ENCODE results near the gene SDK2. TPM values are rescaled to one million over a fixed set of nuclear protein-coding genes. Genes with fewer than 3 reads are reported as not detected.

SDK2 gene
- total RNA-seq, result 1 to 10 TPM in 4 of 7 donors, under 1 TPM in 3; 0.40 to 5.4 (median 2.5) TPM
- polyA plus RNA-seq, result under 1 TPM; 0.58 to 0.91 TPM
- long read RNA-seq, donor 1, partial matches to known transcripts, result 1 of 2 reads
- long read RNA-seq, donor 1, other reads (novel, unspliced or antisense), result 1 of 2 reads
- long read RNA-seq, donor 2, result 0 reads
- long read RNA-seq, donor 3, partial matches to known transcripts, result 1 of 3 reads
- long read RNA-seq, donor 3, other reads (novel, unspliced or antisense), result 2 of 3 reads

- H3K4me3 ChIP-seq, result peak within 1 kb of the TSS; percentile 27
- no peaks in the 10 kb centered on the region for H3K4me1 ChIP-seq (ENCODE audit: insufficient read depth)
- no peaks in the 10 kb centered on the region for H3K36me3 ChIP-seq
- H3K9me3 ChIP-seq, result no peaks in the 10 kb centered on the region
- no peaks in the 10 kb centered on the region for H3K27me3 ChIP-seq
- 0 to 1% (median 0%) methylated on average over 66 to 105 of the region's 105 CpGs for WGBS, 3 donors
- peak in 1 of 5 donors; percentile 37 for DNase-seq
- intact Hi-C loops (cut with DNase I), result no loop called here
- no peak within 1 kb of the TSS for H3K27ac ChIP-seq
- TF ChIP-seq CTCF (IDR thresholded peaks at IDR 0.05) (no peak), EP300 (IDR thresholded peaks at IDR 0.05) (no peak), POLR2A (IDR thresholded peaks at IDR 0.05) (no peak)
Measured at GRCh38 chr17:73644145-73645049, at the start of gene SDK2. SDK2 (minus strand) TSS chr17:73644445; CDS start chr17:73644088, 357 bp downstream.

- 46 to 59% (median 53%) methylated on average over 12 of the region's 12 CpGs for WGBS, 3 donors
- intact Hi-C loops (cut with DNase I), result loop anchor here in 1 of 4 donors (5.0 kb wide), 1 partner anchor 1866 kb away; no protein-coding TSS in a partner anchor
- DNase-seq, result no peak
Measured at GRCh38 chr17:73693071-73693470, 48.8 kb upstream of the SDK2 start.

GRCh38 chr17:73691321-73691766 lies 47.1 kb upstream of the SDK2 start:
- no peaks in the 10 kb centered on the region for H3K4me1 ChIP-seq (ENCODE audit: insufficient read depth)
- DNase-seq, result no peak
- 52 to 61% (median 56%) methylated on average over 9 to 10 of the region's 10 CpGs for WGBS, 3 donors

More at GRCh38 chr17:73693071-73693470, 48.8 kb upstream of the SDK2 start:
- no peaks in the 10 kb centered on the region for H3K9me3 ChIP-seq
- no peaks in the 10 kb centered on the region for H3K27me3 ChIP-seq
- H3K4me1 ChIP-seq (ENCODE audit: insufficient read depth), result no peaks in the 10 kb centered on the region
- H3K36me3 ChIP-seq, result no peaks in the 10 kb centered on the region
- H3K4me3 ChIP-seq, result no peak overlapping the region
- TF ChIP-seq CTCF (IDR thresholded peaks at IDR 0.05) (no peak), POLR2A (IDR thresholded peaks at IDR 0.05) (no peak)
- H3K27ac ChIP-seq, result no peak overlapping the region

More at GRCh38 chr17:73691321-73691766, 47.1 kb upstream of the SDK2 start:
- Histone ChIP-seq H3K4me3 (no peak overlapping the region), H3K9me3 (no peaks in the 10 kb centered on the region), H3K36me3 (no peaks in the 10 kb centered on the region), H3K27ac (no peak overlapping the region), H3K27me3 (no peaks in the 10 kb centered on the region)
- intact Hi-C loops (cut with DNase I), result loop anchor here in 1 of 4 donors (5.0 kb wide), 1 partner anchor 1864 kb away; no protein-coding TSS in a partner anchor
- TF ChIP-seq EP300 (IDR thresholded peaks at IDR 0.05) (no peak), CTCF (IDR thresholded peaks at IDR 0.05) (no peak), POLR2A (IDR thresholded peaks at IDR 0.05) (no peak)

Data from ovary (tissue), 10 donors.